HG03442 (cell line): ENCODE data around the gene HSF4.

Experiments
- ATAC-seq: cut with Tn5 transposase; IDR thresholded peaks from one replicate; pipeline ENCODE4 v1.9.1; 2021; ENCODE audit warnings: mild to moderate bottlenecking, moderate library complexity; ENCODE audit not compliant: unreplicated experiment

HSF4 gene

GRCh38 chr16:67199808-67200198 lies 35.3 kb downstream of the HSF4 start:
- ATAC-seq, result no peak

DNA sequence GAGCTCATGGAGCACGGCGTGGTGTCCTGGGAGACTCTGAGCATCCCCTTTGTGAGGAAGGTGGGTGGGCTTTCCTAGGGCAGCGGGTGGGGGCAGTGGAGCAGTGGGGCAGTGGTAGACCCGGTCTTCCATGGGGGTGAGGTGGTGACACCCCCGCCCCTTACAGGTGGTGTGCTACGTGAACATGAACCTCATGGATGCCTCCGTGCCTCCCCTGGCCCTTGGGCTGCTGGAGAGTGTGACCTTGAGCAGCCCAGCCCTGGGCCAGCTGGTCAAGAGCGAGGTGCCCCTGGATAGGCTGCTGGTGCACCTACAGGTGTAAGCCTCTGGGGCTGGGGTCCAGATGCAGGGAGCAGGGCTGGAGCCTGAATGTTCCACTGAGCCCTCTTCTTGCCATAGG lies 35.9 kb downstream of the HSF4 start:
- ATAC-seq, result no peak

- no peak for ATAC-seq
Measured at GRCh38 chr16:67201411-67202345, 37.1 kb downstream of the HSF4 start.

DNA sequence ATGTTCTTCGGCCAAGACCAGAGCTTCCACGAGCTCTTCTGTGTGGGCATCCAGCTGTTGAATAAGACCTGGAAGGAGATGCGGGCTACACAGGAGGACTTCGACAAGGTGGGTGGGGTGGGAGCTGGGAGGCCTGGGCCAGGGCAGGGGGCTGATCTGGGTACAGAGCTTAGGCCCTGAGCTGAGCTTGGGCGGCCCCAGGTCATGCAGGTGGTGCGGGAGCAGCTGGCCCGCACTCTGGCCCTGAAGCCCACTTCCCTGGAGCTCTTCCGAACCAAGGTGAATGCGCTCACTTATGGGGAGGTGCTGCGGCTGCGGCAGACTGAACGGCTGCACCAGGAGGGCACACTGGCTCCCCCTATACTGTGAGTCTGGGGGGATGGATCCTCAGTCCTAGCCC lies 37.9 kb downstream of the HSF4 start:
- no peak for ATAC-seq

DNA sequence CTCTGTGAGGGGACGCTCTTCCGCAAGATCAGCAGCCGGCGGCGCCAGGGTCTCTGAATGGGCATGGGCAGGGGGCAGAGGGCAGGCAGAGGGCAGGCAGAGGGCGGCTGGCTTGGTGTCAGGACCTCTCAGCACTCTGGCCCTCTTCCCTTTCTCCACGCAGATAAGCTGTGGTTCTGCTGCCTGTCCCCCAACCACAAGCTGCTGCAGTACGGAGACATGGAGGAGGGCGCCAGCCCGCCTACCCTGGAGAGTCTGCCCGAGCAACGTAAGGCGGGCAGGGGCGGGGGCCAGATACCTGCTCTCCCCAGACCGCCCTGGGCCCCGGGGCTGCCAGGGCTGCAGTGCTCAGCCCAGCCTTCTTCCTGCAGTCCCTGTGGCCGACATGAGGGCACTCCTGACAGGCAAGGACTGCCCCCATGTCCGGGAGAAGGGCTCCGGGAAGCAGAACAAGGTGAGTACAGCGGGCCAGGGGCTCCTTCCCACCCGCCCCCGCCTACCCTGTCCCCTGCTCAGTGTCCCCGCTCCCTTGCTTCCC lies 38.5 kb downstream of the HSF4 start:
- ATAC-seq, result no peak

GRCh38 chr16:67204076-67204475 lies 39.5 kb downstream of the HSF4 start:
- ATAC-seq, result no peak

GRCh38 chr16:67206129-67206837 lies 41.7 kb downstream of the HSF4 start:
- no peak for ATAC-seq

DNA sequence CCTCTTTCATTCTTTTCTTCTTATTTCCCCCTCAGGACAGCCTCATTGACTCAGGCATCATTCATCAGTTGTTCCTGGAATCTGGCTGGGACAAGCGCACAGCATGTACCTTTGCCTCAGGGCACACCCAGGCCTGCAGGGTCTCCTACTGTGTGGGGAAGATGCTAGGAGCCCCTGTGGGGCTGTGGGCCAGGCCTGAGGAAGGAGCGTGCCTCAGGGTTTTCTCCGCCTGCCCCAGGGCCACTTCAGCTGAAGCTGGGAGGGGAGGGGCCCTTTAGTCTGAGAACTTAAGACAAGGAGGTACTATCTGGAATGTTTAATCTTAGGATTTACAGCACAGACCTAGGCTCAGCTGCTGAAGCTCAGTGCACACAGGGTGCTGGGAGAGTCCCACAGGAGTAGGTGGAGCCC lies 42.3 kb downstream of the HSF4 start:
- no peak for ATAC-seq

- no peak for ATAC-seq
Measured at GRCh38 chr16:67207249-67208091, 42.9 kb downstream of the HSF4 start.

DNA sequence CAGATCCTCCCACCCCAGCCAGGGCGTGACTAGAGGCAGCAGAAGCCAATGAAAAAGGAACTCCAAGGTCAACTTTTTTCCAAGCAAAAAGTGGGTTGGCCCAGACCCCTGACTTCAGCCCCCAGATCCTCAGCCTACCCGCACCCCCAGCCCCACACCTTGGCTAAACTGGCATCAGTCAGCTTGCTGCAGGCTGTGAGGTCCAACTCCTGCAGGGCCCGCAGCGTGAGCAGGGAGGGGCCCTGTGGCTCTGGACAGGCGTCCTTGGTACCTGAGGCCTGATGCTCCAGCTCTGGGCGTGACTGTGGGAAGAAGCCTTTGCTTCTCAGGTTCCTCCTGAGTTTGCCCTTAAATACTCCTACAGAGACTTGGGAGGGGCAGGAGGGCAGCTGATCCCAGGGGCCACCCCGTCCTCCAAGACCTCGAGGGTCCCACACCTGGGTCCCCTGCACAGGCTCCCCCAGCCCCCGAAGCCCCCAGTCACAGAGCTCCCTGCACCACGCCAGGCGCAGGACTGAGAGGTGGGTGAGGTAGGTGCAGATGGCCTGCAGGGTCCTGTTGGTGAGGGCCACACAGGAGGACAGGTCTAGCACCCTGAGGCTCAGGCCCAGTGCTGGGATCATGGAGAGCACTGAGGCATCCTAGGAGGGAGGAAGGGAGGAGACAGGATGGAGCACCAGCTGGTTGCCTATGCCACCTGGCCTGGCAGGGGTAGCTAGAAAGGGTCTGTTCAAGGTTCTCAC lies 43.8 kb downstream of the HSF4 start:
- ATAC-seq, result no peak

GRCh38 chr16:67209565-67209964 lies 45.0 kb downstream of the HSF4 start:
- ATAC-seq, result no peak

DNA sequence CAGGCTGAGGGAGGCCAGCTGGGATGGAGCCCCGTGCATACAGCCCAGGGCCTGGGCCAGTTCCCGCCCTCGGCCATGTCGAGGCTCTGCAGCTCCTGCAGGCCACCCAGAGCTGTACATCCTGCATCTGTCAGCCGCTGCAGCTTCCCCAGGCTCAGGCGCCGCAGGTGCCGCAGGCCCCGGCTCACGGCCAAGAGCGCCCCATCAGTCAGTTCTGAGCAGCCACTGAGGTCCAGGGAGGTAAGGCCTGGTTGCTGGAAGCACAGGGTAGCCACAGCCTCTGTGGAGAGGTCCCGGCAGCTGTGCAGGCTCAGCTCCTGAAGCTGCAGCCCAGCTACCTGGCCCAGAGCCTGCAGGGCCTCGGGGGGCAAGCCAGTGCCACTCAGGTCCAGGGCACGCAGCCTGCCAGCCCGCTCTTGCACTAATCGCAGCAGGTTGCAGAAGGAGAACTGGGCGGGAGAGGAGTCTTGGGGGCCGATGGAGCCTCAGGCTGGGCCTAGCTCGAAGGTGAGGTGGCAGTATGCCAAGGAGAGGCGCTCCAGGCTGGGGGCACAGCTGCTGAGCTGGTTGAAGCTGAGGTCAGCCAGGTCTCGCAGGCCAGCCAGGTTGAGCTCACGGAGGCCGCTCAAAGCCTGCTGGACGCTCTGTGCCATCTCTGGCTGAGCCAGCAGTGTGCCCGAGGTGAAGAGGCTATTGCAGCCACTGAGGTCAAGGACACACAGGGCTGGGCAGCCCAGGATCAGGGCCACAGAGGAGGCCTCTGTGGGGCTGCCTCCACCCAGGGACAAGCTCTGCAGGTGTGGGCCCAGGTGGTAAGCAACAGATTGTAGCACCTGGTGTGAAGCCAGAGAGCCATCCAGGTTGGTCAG lies 45.8 kb downstream of the HSF4 start:
- no peak for ATAC-seq

- no peak for ATAC-seq
Measured at GRCh38 chr16:67211674-67212073, 47.1 kb downstream of the HSF4 start.

DNA sequence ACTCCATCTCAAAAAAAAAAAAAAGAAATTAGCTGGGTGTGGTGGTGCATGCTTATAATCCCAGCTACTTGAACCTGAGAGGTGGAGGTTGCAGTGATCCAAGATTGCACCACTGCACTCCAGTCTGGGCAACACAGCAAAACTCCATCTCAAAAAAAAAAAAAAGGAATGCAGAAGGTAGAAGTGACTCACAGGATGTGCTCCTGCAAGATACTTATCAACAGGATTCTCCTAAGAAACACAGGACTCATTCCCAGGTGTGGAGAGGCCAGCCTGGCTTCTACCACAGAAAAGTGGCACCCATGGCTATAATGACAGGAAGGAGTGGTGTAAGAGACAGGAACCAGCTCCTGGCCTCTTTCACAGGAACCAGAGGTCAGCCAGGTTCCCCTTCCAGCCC lies 48.2 kb downstream of the HSF4 start:
- ATAC-seq, result no peak

GRCh38 chr16:67213197-67214019 lies 48.9 kb downstream of the HSF4 start:
- ATAC-seq, result no peak

- ATAC-seq, result no peak
Measured at GRCh38 chr16:67215706-67216105, 51.2 kb downstream of the HSF4 start.

- no peak for ATAC-seq
Measured at GRCh38 chr16:67216612-67217490, 52.3 kb downstream of the HSF4 start.
